Kidney epithelial cell (primary cell): Measurements from ENCODE around the gene SNCAIP. TPM values are rescaled to one million over a fixed set of nuclear protein-coding genes. Genes with fewer than 3 reads are reported as not detected.

Experiments
- DNase-seq: peaks from one replicate; pipeline ENCODE4 v3.0.0-alpha.2; 2010; ENCODE audit warnings: low read depth
- H3K27me3 ChIP-seq: 2 replicates; pipeline ENCODE4 v1.6.0; 2011; ENCODE audit warnings: low read length; ENCODE audit not compliant: control insufficient read depth, insufficient read depth
- H3K36me3 ChIP-seq: 2 replicates; pipeline ENCODE4 v1.5.1; 2011; ENCODE audit warnings: low read length; ENCODE audit not compliant: control insufficient read depth, insufficient read depth
- H3K4me3 ChIP-seq: 2 replicates; pipeline ENCODE4 v1.5.1; 2011; ENCODE audit warnings: low read depth, mild to moderate bottlenecking, control low read depth, low read length
- total RNA-seq: library from RNA; depleted of rRNA; stranded (reverse); fragments of >200 nt; gene quantifications from 2 replicates; pipeline ENCODE4 v1.2.3, GENCODE V29; 2015
- TF ChIP-seq, protein P1 (sequence below): IDR thresholded peaks from 2 replicates; pipeline ENCODE4 v1.5.1; 2011; ENCODE audit warnings: mild to moderate bottlenecking, moderate library complexity, low read length, control low read depth, inconsistent platforms; ENCODE audit not compliant: insufficient read depth, poor library complexity, severe bottlenecking

SNCAIP gene
- total RNA-seq, 1 donor from 2014 or later, result 3.1 TPM

DNA sequence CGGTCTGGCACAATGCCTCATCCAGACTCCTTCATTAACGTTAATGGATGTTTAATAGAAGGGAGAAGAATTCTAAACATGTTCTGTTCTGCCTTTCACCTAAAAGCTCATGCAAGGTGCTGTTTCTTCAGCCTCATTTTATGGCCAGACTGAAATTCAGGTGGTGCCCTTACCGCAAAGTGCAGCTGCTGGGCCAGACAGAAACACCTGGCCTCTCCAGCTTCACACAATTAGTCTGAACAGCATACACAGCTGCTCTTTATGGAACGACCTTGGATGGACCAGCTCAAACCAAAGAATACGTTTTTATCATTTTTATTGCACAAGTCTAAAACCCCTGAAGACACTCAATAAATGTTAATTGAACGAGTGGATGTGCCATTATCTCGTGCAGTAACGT, 4.6 kb downstream of the SNCAIP start:
- DNase-seq, result no peak
- Histone ChIP-seq H3K36me3 (no peaks in the 10 kb centered on the region), H3K27me3 (no peaks in the 10 kb centered on the region), H3K4me3 (no peak overlapping the region)
- TF ChIP-seq, protein P1, sequence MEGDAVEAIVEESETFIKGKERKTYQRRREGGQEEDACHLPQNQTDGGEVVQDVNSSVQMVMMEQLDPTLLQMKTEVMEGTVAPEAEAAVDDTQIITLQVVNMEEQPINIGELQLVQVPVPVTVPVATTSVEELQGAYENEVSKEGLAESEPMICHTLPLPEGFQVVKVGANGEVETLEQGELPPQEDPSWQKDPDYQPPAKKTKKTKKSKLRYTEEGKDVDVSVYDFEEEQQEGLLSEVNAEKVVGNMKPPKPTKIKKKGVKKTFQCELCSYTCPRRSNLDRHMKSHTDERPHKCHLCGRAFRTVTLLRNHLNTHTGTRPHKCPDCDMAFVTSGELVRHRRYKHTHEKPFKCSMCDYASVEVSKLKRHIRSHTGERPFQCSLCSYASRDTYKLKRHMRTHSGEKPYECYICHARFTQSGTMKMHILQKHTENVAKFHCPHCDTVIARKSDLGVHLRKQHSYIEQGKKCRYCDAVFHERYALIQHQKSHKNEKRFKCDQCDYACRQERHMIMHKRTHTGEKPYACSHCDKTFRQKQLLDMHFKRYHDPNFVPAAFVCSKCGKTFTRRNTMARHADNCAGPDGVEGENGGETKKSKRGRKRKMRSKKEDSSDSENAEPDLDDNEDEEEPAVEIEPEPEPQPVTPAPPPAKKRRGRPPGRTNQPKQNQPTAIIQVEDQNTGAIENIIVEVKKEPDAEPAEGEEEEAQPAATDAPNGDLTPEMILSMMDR, result no peak

DNA sequence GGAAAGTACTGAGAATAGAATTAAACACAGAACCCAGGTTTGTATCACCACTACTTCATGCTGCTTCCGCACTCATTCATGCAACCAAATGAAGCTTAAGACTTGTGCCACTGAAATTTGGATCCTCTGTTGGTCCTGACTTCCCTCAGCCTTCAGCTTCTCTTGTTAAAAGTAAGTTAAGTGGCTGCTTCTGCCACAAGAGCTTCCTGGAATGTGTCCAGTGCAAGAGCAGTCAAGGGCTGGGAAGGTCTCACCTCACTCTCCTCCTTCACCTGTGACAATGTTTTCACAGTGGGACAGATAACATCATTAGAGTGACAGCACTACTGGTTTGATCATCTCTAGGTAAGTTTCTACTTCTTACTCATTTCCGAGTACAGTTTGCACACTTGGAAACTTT, 7.9 kb downstream of the SNCAIP start:
- no peak overlapping the region for H3K4me3 ChIP-seq
- H3K36me3 ChIP-seq, result no peaks in the 10 kb centered on the region
- no peaks in the 10 kb centered on the region for H3K27me3 ChIP-seq
- no peak for DNase-seq
- TF ChIP-seq, protein P1, result no peak

DNA sequence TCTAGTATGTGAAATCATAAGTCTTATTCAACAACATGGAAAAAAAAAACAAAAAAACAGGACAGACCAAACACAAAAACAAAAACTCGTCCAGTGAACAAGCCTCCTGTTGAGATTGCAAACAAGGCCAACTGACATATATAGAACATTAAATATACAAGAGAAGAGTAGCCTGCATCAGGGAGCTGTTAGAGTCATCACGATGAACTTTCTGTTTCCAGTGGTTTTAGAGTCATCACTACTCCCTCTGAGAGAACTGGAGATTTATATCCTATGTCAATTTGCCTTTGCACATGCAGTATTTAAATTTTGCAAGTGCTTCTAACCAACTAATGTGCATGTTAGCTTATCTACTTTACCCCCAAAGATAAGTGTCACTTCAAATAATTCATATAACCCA, 9.9 kb downstream of the SNCAIP start:
- H3K27me3 ChIP-seq, result no peaks in the 10 kb centered on the region
- no peak overlapping the region for H3K4me3 ChIP-seq
- TF ChIP-seq, protein P1, result no peak
- DNase-seq, result no peak
- no peaks in the 10 kb centered on the region for H3K36me3 ChIP-seq

DNA sequence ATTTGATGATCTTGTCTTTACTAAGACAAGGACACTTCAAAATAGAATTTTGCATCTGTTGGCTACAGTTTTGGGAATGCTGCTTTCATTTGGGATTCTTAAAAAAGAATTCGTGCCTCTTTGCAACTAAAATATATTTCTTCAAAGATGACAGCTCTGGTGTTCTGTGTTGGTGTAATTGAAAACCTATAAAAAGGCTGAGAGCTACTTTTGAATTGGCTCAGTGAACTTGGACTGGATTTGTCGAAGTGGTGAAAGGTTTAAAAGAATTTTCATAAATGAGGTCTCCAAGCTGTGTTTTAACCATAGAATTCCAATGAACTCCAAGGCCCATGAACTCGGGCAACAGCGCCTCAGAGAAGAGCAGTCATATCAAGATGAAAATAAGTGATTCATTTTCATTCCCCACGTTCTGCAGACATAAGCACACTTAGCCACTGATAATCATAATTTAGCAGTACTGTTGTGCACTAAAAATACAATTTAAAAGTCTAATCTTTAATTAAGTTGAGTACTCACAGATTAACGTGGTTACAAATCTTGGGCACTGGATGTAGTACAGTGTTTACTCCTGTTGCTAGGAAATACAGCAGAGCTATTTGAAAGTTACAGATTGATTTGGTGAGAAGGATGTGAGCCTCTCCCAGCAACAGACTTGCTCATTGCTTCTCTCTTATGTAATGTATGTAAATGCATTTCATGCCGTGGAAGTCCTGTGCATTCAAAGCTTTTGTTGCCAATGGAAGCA, 10.9 kb downstream of the SNCAIP start:
- Histone ChIP-seq H3K27me3 (no peaks in the 10 kb centered on the region), H3K36me3 (no peaks in the 10 kb centered on the region), H3K4me3 (no peak overlapping the region)
- no peak for DNase-seq
- TF ChIP-seq, protein P1, result no peak

DNA sequence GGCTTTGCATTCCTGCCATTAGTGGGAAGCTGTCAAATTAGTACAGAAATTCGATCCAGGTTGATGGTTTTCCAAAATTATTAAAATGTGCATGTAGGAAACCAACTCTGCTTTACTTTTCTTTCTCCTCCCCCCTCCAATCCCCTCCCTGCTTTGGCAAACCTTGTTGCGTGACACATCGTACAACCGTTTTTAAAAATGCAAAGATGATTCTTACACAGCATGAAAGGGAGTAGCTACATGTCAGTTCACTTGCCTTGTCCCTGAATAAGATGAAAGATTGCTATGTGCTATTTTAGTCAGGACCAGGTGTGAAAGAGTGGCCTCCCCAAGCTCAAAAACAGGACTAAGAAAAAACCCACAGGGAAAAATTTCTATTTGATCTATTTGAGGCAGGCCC, 11.7 kb downstream of the SNCAIP start:
- TF ChIP-seq, protein P1, result no peak
- Histone ChIP-seq H3K36me3 (no peaks in the 10 kb centered on the region), H3K4me3 (no peak overlapping the region), H3K27me3 (no peaks in the 10 kb centered on the region)
- no peak for DNase-seq

DNA sequence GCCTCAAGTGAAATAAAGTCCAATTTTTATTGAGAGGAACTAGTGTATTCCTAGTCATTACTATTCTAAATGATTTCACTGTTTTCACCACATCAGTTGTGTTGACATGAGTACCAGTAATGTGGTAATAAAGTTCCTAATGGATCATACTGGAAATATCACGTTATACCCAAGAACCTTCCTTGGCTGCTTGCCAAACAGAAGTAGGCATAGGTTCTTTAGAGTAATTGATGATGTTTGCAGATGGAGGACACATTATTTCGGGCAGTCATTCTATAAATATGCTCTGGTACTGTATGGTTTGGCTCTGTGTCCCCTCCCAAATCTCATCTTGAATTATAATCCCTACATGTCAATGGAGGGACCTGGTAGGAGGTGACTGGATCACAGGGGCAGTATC, 15.1 kb downstream of the SNCAIP start:
- Histone ChIP-seq H3K4me3 (no peak overlapping the region), H3K36me3 (no peaks in the 10 kb centered on the region), H3K27me3 (no peaks in the 10 kb centered on the region)
- TF ChIP-seq, protein P1, result no peak
- no peak for DNase-seq
